Gastrocnemius medialis (tissue), 4 donors: ENCODE measurements around the gene PROC.

Experiments used
- CTCF ChIP-seq, 5 experiments: fragments of 450-650 bp in 3 of 5; fragments of 200-600 bp in 2 of 5; sonication (generic) in 2 of 5; IDR thresholded peaks in 4 of 5; conservative IDR thresholded peaks in 1 of 5; 1 replicate in 4 of 5; 2 replicates in 1 of 5; pipeline ENCODE4 v1.5.1; 2016 to 2019; ENCODE audit warnings: antibody characterized with exemption in 5 of 5, mild to moderate bottlenecking in 3 of 5, moderate library complexity in 3 of 5
- POLR2A ChIP-seq, 2 donors: fragments of 450-650 bp; IDR thresholded peaks; one replicate each; pipeline ENCODE4 v1.6.1; 2017; ENCODE audit warnings: antibody characterized with exemption in 2 of 2, mild to moderate bottlenecking in 2 of 2, moderate library complexity in 2 of 2

- TF ChIP-seq POLR2A (IDR thresholded peaks at IDR 0.05) (no peak), CTCF (IDR thresholded peaks at IDR 0.05 in 4 of 5, conservative IDR thresholded peaks at IDR 0.05 in 1 of 5) (no peak)
Observed at GRCh38 chr2:127377262-127377661, 41.0 kb upstream of the PROC start.
